ENCODE measurements around the gene PLEKHA5. TPM values are rescaled to one million over a fixed set of nuclear protein-coding genes. Genes with fewer than 3 reads are reported as not detected.

Gene PLEKHA5
- total RNA-seq, 2 donors from 2014 or later, result 53.2 to 59.4 TPM

- no peak for DNase-seq (ENCODE audit: low spot score)
- no peaks in the 10 kb centered on the region for H3K36me3 ChIP-seq
- H3K4me1 ChIP-seq, result peaks cover 0 to 5% of the 10 kb centered on the region in 2 donors
- no peak overlapping the region for H3K27ac ChIP-seq
- H3K4me3 ChIP-seq, result no peak overlapping the region
- no peaks in the 10 kb centered on the region for H3K27me3 ChIP-seq
- no peak for TF ChIP-seq CTCF (IDR thresholded peaks at IDR 0.05)
- H3K9me3 ChIP-seq, result no peaks in the 10 kb centered on the region
Observed at GRCh38 chr12:19404242-19404880, 274.8 kb downstream of the PLEKHA5 start.

GRCh38 chr12:19409376-19409775 is 279.8 kb downstream of the PLEKHA5 start:
- peaks cover 0 to 22% of the 10 kb centered on the region in 2 donors for H3K4me1 ChIP-seq
- H3K4me3 ChIP-seq, result no peak overlapping the region
- no peaks in the 10 kb centered on the region for H3K9me3 ChIP-seq
- peak overlapping the region in 1 of 2 donors; percentile 39 for H3K27ac ChIP-seq
- no peak for TF ChIP-seq CTCF (IDR thresholded peaks at IDR 0.05)
- H3K36me3 ChIP-seq, result no peaks in the 10 kb centered on the region
- no peak for DNase-seq (ENCODE audit: low spot score)
- H3K27me3 ChIP-seq, result no peaks in the 10 kb centered on the region

- no peak for TF ChIP-seq CTCF (IDR thresholded peaks at IDR 0.05)
- DNase-seq (ENCODE audit: low spot score), result no peak
- no peaks in the 10 kb centered on the region for H3K27me3 ChIP-seq
- peaks cover 0 to 22% of the 10 kb centered on the region in 2 donors for H3K4me1 ChIP-seq
- no peaks in the 10 kb centered on the region for H3K36me3 ChIP-seq
- peak overlapping the region; percentile 39 to 56 for H3K27ac ChIP-seq
- H3K4me3 ChIP-seq, result no peak overlapping the region
- H3K9me3 ChIP-seq, result no peaks in the 10 kb centered on the region
Observed at GRCh38 chr12:19410211-19410610, 280.7 kb downstream of the PLEKHA5 start.

- H3K9me3 ChIP-seq, result no peaks in the 10 kb centered on the region
- H3K27me3 ChIP-seq, result no peaks in the 10 kb centered on the region
- TF ChIP-seq CTCF (IDR thresholded peaks at IDR 0.05), result no peak
- no peaks in the 10 kb centered on the region for H3K36me3 ChIP-seq
- peaks cover 0 to 22% of the 10 kb centered on the region in 2 donors for H3K4me1 ChIP-seq
- no peak overlapping the region for H3K4me3 ChIP-seq
- peak overlapping the region; percentile 39 to 56 for H3K27ac ChIP-seq
- no peak for DNase-seq (ENCODE audit: low spot score)
Observed at GRCh38 chr12:19410629-19411185, 281.2 kb downstream of the PLEKHA5 start.

- Histone ChIP-seq H3K4me3 (no peak overlapping the region), H3K4me1 (peaks cover 0 to 22% of the 10 kb centered on the region in 2 donors), H3K36me3 (no peaks in the 10 kb centered on the region), H3K9me3 (no peaks in the 10 kb centered on the region), H3K27me3 (no peaks in the 10 kb centered on the region), H3K27ac (peak overlapping the region; percentile 39 to 56)
- no peak for DNase-seq (ENCODE audit: low spot score)
- no peak for TF ChIP-seq CTCF (IDR thresholded peaks at IDR 0.05)
Observed at GRCh38 chr12:19411234-19412204, 282.0 kb downstream of the PLEKHA5 start.

Measured in right atrium auricular region (tissue), 2 donors.